GM12874 (cell line): ENCODE measurements around the gene CITED4.

Experiments
- CTCF ChIP-seq: IDR thresholded peaks from 2 replicates; pipeline ENCODE4 v1.5.1; 2011; ENCODE audit warnings: low read depth, mild to moderate bottlenecking, control low read depth, low read length, moderate library complexity; ENCODE audit not compliant: insufficient read depth

CITED4 gene

GRCh38 chr1:40849801-40850592, 12.2 kb downstream of the CITED4 start:
- peak; percentile 80 for TF ChIP-seq CTCF

- TF ChIP-seq CTCF = peak; percentile 77
Observed at GRCh38 chr1:40848530-40849189, 13.5 kb downstream of the CITED4 start.

GRCh38 chr1:40847023-40847745, 15.0 kb downstream of the CITED4 start:
- TF ChIP-seq CTCF = no peak

GRCh38 chr1:40845895-40846294, 16.3 kb downstream of the CITED4 start:
- TF ChIP-seq CTCF = no peak

- TF ChIP-seq CTCF = no peak
Observed at GRCh38 chr1:40844887-40845878, 17.0 kb downstream of the CITED4 start.

GRCh38 chr1:40844079-40844478, 18.1 kb downstream of the CITED4 start:
- TF ChIP-seq CTCF = no peak

GRCh38 chr1:40842691-40843090, 19.5 kb downstream of the CITED4 start:
- TF ChIP-seq CTCF = no peak
